NB4 (cell line): Measurements from ENCODE around the gene MTMR10.

Source experiments
- DNase-seq: peaks from one replicate; pipeline ENCODE4 v3.0.0; 2010; ENCODE audit warnings: low read depth
- H3K4me3 ChIP-seq: one replicate; pipeline ENCODE4 v1.5.1; 2011; ENCODE audit warnings: mild to moderate bottlenecking, low read depth, low read length, moderate library complexity
- CTCF ChIP-seq: IDR thresholded peaks from one replicate; pipeline ENCODE4 v1.5.1; 2012; ENCODE audit warnings: low read depth, low read length
- MAX ChIP-seq: IDR thresholded peaks from 2 replicates; pipeline ENCODE4 v1.6.1; 2011; ENCODE audit warnings: low read depth, low read length
- MYC ChIP-seq: IDR thresholded peaks from 2 replicates; pipeline ENCODE4 v1.6.1; 2011; ENCODE audit warnings: low read depth, low read length
- POLR2A ChIP-seq: IDR thresholded peaks from 2 replicates; pipeline ENCODE4 v1.6.1; 2011; ENCODE audit warnings: mild to moderate bottlenecking; ENCODE audit not compliant: insufficient read length; ENCODE audit errors: extremely low read depth

MTMR10 gene

DNA sequence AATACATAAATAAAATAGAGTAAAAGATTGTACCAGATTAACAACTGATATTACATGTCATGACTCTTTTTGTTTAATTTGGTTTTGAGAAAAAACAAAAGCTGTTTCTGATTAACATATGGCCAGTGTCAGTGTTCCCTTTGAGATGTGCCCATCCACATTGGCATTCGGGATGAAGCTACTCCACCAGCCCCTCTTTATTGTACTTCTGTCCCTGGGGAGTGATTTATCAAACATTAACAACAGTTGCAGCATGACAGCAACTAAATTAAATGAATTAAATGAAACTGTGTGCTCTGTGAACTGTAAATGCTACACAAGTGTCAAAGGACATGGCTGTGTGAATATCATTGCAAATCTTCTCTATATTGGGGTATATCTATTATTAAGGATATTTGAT is 25.9 kb upstream of the MTMR10 start:
- no peak overlapping the region for H3K4me3 ChIP-seq
- TF ChIP-seq POLR2A (no peak), MYC (no peak), CTCF (no peak), MAX (no peak)
- no peak for DNase-seq

- no peak for DNase-seq
- TF ChIP-seq POLR2A (no peak), MYC (no peak), MAX (no peak), CTCF (no peak)
- H3K4me3 ChIP-seq: no peak overlapping the region
Measured at GRCh38 chr15:31016446-31016915, 25.1 kb upstream of the MTMR10 start.

GRCh38 chr15:31014608-31014925 is 23.1 kb upstream of the MTMR10 start:
- no peak for TF ChIP-seq POLR2A
- no peak for TF ChIP-seq CTCF
- TF ChIP-seq MAX: no peak
- no peak for TF ChIP-seq MYC
- no peak overlapping the region for H3K4me3 ChIP-seq
- DNase-seq: no peak

GRCh38 chr15:31013863-31014607 is 22.6 kb upstream of the MTMR10 start:
- no peak overlapping the region for H3K4me3 ChIP-seq
- TF ChIP-seq MYC (no peak), MAX (no peak), POLR2A (no peak), CTCF (no peak)
- DNase-seq: no peak

DNA sequence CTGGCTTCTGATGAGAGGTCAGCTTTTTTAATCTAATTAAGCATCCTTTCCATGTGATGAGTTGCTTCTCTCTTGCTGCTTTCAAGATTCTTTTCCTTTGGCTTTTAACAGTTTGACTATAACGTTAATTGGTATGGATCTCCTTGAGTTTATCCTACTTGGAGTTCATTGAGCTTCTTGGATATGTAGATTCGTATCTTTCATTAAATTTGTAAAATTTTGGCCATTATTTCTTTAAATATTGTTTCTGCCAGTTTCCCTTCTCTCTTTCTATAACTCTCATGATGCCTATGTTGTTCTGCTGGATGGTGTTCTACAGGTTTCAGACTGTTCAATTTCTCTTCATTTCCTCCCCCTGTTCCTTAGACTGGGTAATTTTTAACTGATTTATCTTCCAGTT is 21.0 kb upstream of the MTMR10 start:
- TF ChIP-seq POLR2A (no peak), MYC (no peak), CTCF (no peak), MAX (no peak)
- no peak overlapping the region for H3K4me3 ChIP-seq
- DNase-seq: no peak
